A549 treated with RU486 at 1 μM for 4 hours (cell line): Measurements from ENCODE around the gene TBC1D2B. TPM values are rescaled to one million over a fixed set of nuclear protein-coding genes. Genes with fewer than 3 reads are reported as not detected.

Experiments used
- total RNA-seq: library from RNA; stranded (reverse); fragments of 200-300 nt; extraction: Qiagen RNA extraction; gene quantifications from 5 replicates; pipeline ENCODE4 v1.2.3, GENCODE V29; 2022; ENCODE audit warnings: low read depth

The TBC1D2B gene
- total RNA-seq: 10.7 to 15.8 TPM (median 13.3 TPM) in 5 replicates

DNA sequence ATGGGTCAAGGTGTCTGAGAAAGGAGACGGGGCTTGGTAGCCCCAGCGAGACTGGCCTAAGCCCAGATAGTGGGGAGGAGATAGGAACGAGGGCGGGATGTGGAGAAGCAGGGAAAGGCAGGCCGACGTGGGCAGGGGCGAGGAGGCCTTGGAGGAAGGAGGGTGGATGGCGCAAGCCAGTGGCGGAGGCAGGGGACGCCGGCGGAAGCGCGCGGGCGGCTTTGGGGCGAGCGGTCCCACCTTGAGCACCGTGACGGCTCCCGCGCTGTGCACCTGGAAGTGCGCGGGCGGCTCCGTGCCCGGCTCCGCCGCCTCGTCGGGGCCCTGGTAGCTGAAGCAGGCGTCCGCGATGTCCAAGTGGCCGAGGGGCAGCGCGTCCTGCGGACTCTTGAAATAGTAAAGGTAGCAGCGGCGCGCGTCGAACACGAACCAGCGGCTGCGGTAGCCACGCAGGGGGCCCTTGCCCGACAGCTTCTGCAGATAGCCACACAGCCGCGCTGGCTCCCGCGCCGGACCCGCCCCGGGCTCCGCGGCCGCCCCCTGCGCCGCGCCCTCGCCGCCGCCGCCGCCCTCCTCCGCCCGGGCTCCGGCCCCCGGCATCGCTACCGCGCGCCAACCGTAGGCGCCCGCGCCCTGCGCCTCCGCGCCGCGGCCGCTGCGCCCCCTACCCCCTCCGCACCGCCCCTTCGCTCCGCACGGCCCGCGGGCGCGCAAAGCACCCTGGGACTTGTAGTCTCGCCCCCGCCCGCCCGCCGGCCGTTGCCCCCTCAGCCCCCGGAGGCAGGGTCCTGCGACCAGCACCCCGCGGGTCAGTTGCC is at the start of gene TBC1D2B:
TBC1D2B (minus strand) TSS at position 659 of the 818 bp plus-strand sequence; CDS start at position 600, 59 bp downstream.

DNA sequence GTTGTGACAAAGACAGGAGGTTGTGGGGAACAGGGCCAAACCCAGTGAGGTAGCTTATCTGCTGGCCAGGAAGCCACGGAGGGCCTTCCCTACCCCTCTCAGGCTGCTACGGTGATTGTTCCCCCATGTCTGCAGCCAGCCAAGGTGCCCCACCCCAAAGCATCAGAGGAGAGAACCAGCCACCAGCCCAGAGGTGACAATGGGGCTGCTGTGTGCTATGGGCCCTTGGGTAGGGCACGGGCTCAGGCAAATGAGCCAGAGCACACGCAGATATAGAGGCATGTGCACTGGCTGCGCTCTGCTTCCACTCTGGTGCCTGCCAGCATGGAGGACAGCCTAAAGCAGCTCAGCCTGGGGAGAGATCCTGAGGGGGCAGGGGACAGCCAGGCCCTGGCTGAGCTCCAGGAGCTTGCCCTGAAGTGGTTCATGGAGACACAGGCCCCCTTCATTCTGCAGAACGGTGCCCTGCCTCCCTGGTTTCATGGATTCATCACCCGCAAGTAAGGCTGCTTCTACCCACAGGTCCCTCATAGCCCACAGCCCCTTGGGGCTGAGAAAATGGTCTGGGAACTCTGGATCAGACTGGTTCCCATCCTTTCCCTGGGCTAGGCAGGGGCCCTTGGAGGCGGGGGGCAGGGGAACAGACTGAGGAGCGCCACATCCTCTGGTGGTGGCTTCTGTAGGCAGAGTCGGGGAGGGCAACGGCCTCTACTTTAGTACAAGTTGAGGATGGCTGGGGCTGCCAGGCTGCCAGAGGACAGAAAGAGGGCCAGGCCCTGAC is 14.9 kb upstream of the TBC1D2B start, which contains the start of gene SH2D7:
SH2D7 (plus strand) TSS at position 301 of the 781 bp plus-strand sequence; CDS start at position 325, 24 bp downstream.

Other genes starting within 250 kb of the TBC1D2B start
- gene SH2D7, start 14.8 kb upstream of the TBC1D2B start, total RNA-seq: not detected in 5 replicates
- gene CIB2, start 53.7 kb upstream of the TBC1D2B start, total RNA-seq: 26.8 to 31.3 TPM (median 28.3 TPM) in 5 replicates
- 69.5 to 97.3 TPM (median 72.2 TPM) in 5 replicates for gene IDH3A, start 71.7 kb upstream of the TBC1D2B start, total RNA-seq
- 0.12 to 0.39 TPM (median 0.15 TPM) in 4 of 5 replicates, not detected in the other for gene ACSBG1, start 156.9 kb upstream of the TBC1D2B start, total RNA-seq
- gene DNAJA4, start 186.9 kb upstream of the TBC1D2B start, total RNA-seq: 0.05 to 0.11 TPM in 2 of 5 replicates, not detected in the others
- gene SKIC8, start 221.9 kb upstream of the TBC1D2B start, total RNA-seq: 80.2 to 111 TPM (median 89.2 TPM) in 5 replicates